CD4-positive, alpha-beta T cell (primary cell): ENCODE data around the gene EPG5. TPM values are rescaled to one million over a fixed set of nuclear protein-coding genes. Genes with fewer than 3 reads are reported as not detected.

Experiments
- ATAC-seq: fragments of 200-7000 bp; cut with Tn5 transposase; one replicate; pipeline ENCODE4 v1.10.0; 2022; ENCODE audit warnings: mild to moderate bottlenecking; ENCODE audit not compliant: poor library complexity
- CTCF ChIA-PET: fragments of 350-600 bp; sonication (Branson Sonifier 250); formaldehyde crosslinking; loops from one replicate; lab custom pipeline; 2021; ENCODE audit warnings: antibody characterized with exemption, inconsistent platforms; lab: Charles Lee
- POLR2A ChIA-PET: fragments of 350-600 bp; sonication (Branson Sonifier 250); formaldehyde crosslinking; loops from one replicate; lab custom pipeline; 2021; ENCODE audit warnings: antibody characterized with exemption, inconsistent platforms; lab: Charles Lee
- DNase-seq, 14 experiments: peaks; one replicate each; pipeline ENCODE4 v3.0.0-alpha.2; 2013 to 2020; ENCODE audit warnings: mixed read lengths in 2 of 14
- H3K27ac ChIP-seq, 2 donors: one replicate each; pipeline versions ENCODE4 v1.5.1 to v1.7.0; 2013; ENCODE audit warnings: low read length in 2 of 2, low read depth in 1 of 2, mild to moderate bottlenecking in 1 of 2
- H3K27me3 ChIP-seq, 2 experiments: 1 replicate in 1 of 2; 2 replicates in 1 of 2; pipeline versions ENCODE4 v1.6.1 to v1.7.0; 2013; ENCODE audit warnings: low read length in 2 of 2, control low read depth in 1 of 2, mild to moderate bottlenecking in 1 of 2, moderate library complexity in 1 of 2; ENCODE audit not compliant: insufficient read depth in 2 of 2, control insufficient read depth in 1 of 2
- H3K36me3 ChIP-seq: one replicate; pipeline ENCODE4 v1.6.1; 2013; ENCODE audit warnings: low read length, control low read depth; ENCODE audit not compliant: insufficient read depth
- H3K4me1 ChIP-seq: one replicate; pipeline ENCODE4 v1.6.1; 2013; ENCODE audit warnings: low read length, control low read depth; ENCODE audit not compliant: insufficient read depth
- H3K4me3 ChIP-seq: one replicate; pipeline ENCODE4 v1.5.1; 2013; ENCODE audit warnings: mild to moderate bottlenecking, low read length, moderate library complexity
- H3K9me3 ChIP-seq, 2 experiments: 1 replicate in 1 of 2; 2 replicates in 1 of 2; pipeline versions ENCODE4 v1.6.1 to v1.7.0; 2013; ENCODE audit warnings: low read length in 2 of 2, mild to moderate bottlenecking in 2 of 2, control low read depth in 1 of 2, moderate library complexity in 1 of 2; ENCODE audit not compliant: control insufficient read depth in 1 of 2, insufficient read depth in 1 of 2
- H3K27ac Mint-ChIP-seq: one replicate; pipeline ENCODE4 v1.8.0; 2020; ENCODE audit warnings: mixed read lengths
- H3K27me3 Mint-ChIP-seq: one replicate; pipeline ENCODE4 v1.8.0; 2021; ENCODE audit warnings: mixed read lengths
- H3K36me3 Mint-ChIP-seq: one replicate; pipeline ENCODE4 v1.8.0; 2021; ENCODE audit warnings: low read depth, mixed read lengths
- H3K4me1 Mint-ChIP-seq: one replicate; pipeline ENCODE4 v1.8.0; 2021; ENCODE audit warnings: low read depth, mixed read lengths
- H3K4me3 Mint-ChIP-seq: one replicate; pipeline ENCODE4 v1.8.0; 2020; ENCODE audit warnings: mild to moderate bottlenecking, mixed read lengths
- H3K9me3 Mint-ChIP-seq: one replicate; pipeline ENCODE4 v1.8.0; 2020; ENCODE audit warnings: mixed read lengths
- CTCF ChIP-seq: fragments of 200-600 bp; IDR thresholded peaks from one replicate; pipeline ENCODE4 v1.8.0; 2022; ENCODE audit warnings: antibody characterized with exemption, mild to moderate bottlenecking
- intact Hi-C, 2 experiments: fragments of 100-400 bp; cut with DNase I in 1 of 2; cut with micrococcal nuclease in 1 of 2; formaldehyde crosslinking; loops; one replicate each; pipeline versions ENCODE4 v1.15.1 to v1.9.0; 2023 to 2025; cut with DNase I, micrococcal nuclease
- total RNA-seq, 174 experiments: library from RNA in 2 of 174; stranded (reverse) in 2 of 174; gene quantifications; one replicate each; pipeline ENCODE4 v1.2.3 and lab custom pipeline; 2021 to 2026

Gene EPG5
- total RNA-seq, 2 experiments from 2014 or later: 25.3 to 26.9 TPM

DNA sequence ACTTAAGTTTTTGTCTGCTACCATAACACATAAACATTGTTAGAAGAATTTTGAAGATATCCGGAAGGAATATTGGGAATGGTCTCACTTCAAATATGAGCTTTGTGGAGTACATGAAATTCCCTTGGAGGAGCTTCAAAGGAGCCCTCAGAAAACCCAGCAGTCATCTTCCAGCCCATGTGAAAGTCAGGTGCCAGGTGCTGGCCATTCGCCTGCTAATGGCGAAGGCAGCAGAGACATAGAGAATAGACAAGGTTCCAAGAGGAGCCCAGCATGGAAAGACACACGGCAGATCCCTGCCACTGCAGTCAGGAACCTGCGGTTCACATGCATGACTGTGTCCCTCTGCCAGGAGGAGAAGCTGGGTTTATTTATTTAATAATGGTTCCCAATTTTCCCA lies 40.0 kb upstream of the EPG5 start:
- intact Hi-C loops: no loop called here
- no peak overlapping the region for H3K4me3 ChIP-seq
- ChIA-PET POLR2A (interaction anchor here (1.8 kb wide), 1 partner anchor 9 kb away, joined by 7 read pairs; no protein-coding TSS in a partner anchor), CTCF (no interaction called here)
- no peak for ATAC-seq
- no peaks in the 10 kb centered on the region for H3K27me3 ChIP-seq
- Mint-ChIP-seq H3K27ac (no peak overlapping the region), H3K27me3 (no peaks in the 10 kb centered on the region), H3K4me1 (peaks cover under 1% of the 10 kb centered on the region), H3K36me3 (peaks cover 39% of the 10 kb centered on the region), H3K4me3 (no peak overlapping the region), H3K9me3 (peaks cover 5% of the 10 kb centered on the region)
- no peak overlapping the region for H3K27ac ChIP-seq
- no peaks in the 10 kb centered on the region for H3K4me1 ChIP-seq
- DNase-seq: no peak
- TF ChIP-seq CTCF: no peak
- H3K9me3 ChIP-seq: peaks cover 0 to 6% of the 10 kb centered on the region in 2 experiments
- H3K36me3 ChIP-seq: peaks cover 14% of the 10 kb centered on the region

DNA sequence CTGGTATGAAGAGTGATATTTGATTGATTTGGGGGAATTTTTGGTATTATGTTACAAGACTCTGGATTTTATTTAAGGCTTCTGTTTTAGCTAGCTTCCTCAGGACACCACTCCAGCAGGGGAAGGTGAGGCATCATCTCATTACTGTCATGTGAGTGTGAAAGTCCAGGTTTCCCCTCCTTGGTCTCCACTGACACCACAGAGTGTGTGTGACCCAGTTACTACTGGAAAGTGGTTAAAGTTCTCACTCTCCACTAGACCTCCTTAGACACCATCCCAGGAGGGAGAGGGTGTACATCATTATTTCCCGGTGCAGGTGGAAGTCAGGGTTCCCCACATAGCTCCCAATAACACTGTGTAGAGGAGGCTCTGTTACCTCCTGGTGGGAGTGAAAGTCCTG lies 35.8 kb upstream of the EPG5 start:
- ChIA-PET CTCF (no interaction called here), POLR2A (no interaction called here)
- Histone ChIP-seq H3K27me3 (no peaks in the 10 kb centered on the region), H3K4me1 (peaks cover 26% of the 10 kb centered on the region), H3K4me3 (no peak overlapping the region), H3K36me3 (no peaks in the 10 kb centered on the region), H3K9me3 (peaks cover 0 to 11% of the 10 kb centered on the region in 2 experiments), H3K27ac (no peak overlapping the region)
- intact Hi-C loops: no loop called here
- no peak for DNase-seq
- Mint-ChIP-seq H3K27me3 (no peaks in the 10 kb centered on the region), H3K4me3 (no peak overlapping the region), H3K27ac (no peak overlapping the region), H3K4me1 (peaks cover 31% of the 10 kb centered on the region), H3K36me3 (peaks cover 30% of the 10 kb centered on the region), H3K9me3 (peaks cover 14% of the 10 kb centered on the region)
- ATAC-seq: no peak
- no peak for TF ChIP-seq CTCF

DNA sequence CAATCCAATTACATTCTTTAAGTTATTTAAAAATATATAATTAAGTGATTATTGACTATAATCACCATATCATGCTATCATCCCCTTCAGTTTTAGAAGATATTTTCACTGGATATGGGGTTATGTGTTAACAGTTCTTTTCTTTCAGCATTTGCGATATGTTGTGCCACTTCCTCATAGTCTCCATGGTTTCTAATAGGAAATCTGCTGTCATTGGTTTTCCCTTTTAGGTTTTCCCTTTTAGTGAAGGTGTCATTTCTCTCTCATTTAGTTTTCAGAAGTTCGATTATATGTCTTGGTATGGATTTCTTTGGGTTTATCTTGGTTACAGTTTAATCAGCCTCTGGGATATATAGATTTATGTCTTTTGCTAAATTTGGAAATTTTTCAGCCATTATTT lies 34.8 kb upstream of the EPG5 start:
- H3K36me3 ChIP-seq: no peaks in the 10 kb centered on the region
- Mint-ChIP-seq H3K27ac (no peak overlapping the region), H3K4me1 (peaks cover 37% of the 10 kb centered on the region), H3K9me3 (peaks cover 14% of the 10 kb centered on the region), H3K36me3 (peaks cover 30% of the 10 kb centered on the region), H3K4me3 (no peak overlapping the region), H3K27me3 (no peaks in the 10 kb centered on the region)
- no peak overlapping the region for H3K27ac ChIP-seq
- H3K4me3 ChIP-seq: no peak overlapping the region
- H3K4me1 ChIP-seq: peaks cover 35% of the 10 kb centered on the region
- ChIA-PET POLR2A (no interaction called here), CTCF (no interaction called here)
- peaks cover 0 to 11% of the 10 kb centered on the region in 2 experiments for H3K9me3 ChIP-seq
- DNase-seq: no peak
- TF ChIP-seq CTCF: no peak
- ATAC-seq: no peak
- no peaks in the 10 kb centered on the region for H3K27me3 ChIP-seq
- intact Hi-C loops: no loop called here
